ENCODE data around the gene OCRL. TPM values are rescaled to one million over a fixed set of nuclear protein-coding genes. Genes with fewer than 3 reads are reported as not detected.
A peak's percentile ranks its signal among the peaks of the same experiment; 100 is the strongest.

Gene OCRL
- total and polyA plus RNA-seq, 2 of the 4 experiments (the other 2 are of a cell fraction) = 19.4 to 20.6 TPM

DNA sequence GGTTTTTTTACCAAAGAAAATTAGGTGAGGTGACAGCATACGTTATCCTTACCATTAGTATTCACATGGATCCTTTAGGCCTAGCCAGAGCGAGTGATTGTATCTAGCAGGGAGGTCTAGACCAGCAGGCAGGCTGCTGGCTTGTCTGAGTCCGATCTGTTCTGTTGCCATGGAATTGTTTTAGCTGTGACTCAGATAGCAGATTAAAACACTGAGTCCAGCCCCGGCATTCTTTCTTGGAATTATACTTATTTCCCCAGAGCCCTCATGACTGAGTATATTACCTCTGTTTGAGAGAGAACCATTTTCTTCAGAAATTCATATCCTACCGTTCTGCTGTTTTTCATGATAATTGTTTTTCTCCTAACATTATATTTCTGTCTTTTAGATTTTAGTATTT, 37.4 kb downstream of the OCRL start:
- H4K5ac ChIP-seq (ENCODE audit: low read depth, low read length) = no peak overlapping the region
- no peak overlapping the region for H2BK5ac ChIP-seq (ENCODE audit: low read depth, low read length, poor library complexity, severe bottlenecking)
- H2BK15ac ChIP-seq (ENCODE audit: low read depth, low read length) = no peak overlapping the region
- H2BK120ac ChIP-seq (ENCODE audit: low read depth, low read length) = no peak overlapping the region
- no peaks in the 10 kb centered on the region for H3K4me1 ChIP-seq (ENCODE audit: control insufficient read depth, insufficient read depth, low read length)
- ChIA-PET POLR2A (ENCODE audit: unreplicated experiment) (interaction anchor here (0.6 kb wide), 1 partner anchor 54 kb away, joined by 3 read pairs; the partner anchor contains the start of gene SMARCA1), CTCF (no interaction called here)
- H2AK9ac ChIP-seq (replicated peaks; ENCODE audit: low read depth, low read length, poor library complexity) = no peak overlapping the region
- no peaks in the 10 kb centered on the region for H3K9me1 ChIP-seq (ENCODE audit: insufficient read depth, low read length)
- H2BK20ac ChIP-seq (ENCODE audit: low read depth, low read length) = no peak overlapping the region
- H2AK5ac ChIP-seq (ENCODE audit: low read depth, low read length) = no peak overlapping the region
- H3K27ac ChIP-seq (ENCODE audit: insufficient read depth, low read length) = no peak overlapping the region
- intact Hi-C loops (cut with micrococcal nuclease) = no loop called here
- ATAC-seq (ENCODE audit: low read depth) = peak; percentile 98
- no peaks in the 10 kb centered on the region; a peak in 1 of 4 replicates for H3K79me1 ChIP-seq (ENCODE audit: low read depth in 1 of 2, low read length in 2 of 2)
- in situ Hi-C loops (cut with MboI; ENCODE audit: low sequenced_read_pairs) = no loop called here
- no peak overlapping the region for H3K56ac ChIP-seq (ENCODE audit: extremely low read depth, insufficient read depth, low read length)
- H3K27me3 ChIP-seq (ENCODE audit: control insufficient read depth, insufficient read depth, low read length) = no peaks in the 10 kb centered on the region; the same call in 1 of the 2 replicates
- H3K9me3 ChIP-seq (ENCODE audit: control insufficient read depth, insufficient read depth, low read length) = no peaks in the 10 kb centered on the region
- no peak for TF ChIP-seq RCOR1 (IDR thresholded peaks at IDR 0.05; ENCODE audit: insufficient replicate concordance, low read length)
- no peak for TF ChIP-seq SMC3 (IDR thresholded peaks at IDR 0.05; ENCODE audit: low read depth, low read length)
- TF ChIP-seq CHD1 (IDR thresholded peaks at IDR 0.05; ENCODE audit: low read depth, low read length) = no peak
- no peak for TF ChIP-seq CEBPB (IDR thresholded peaks at IDR 0.05; ENCODE audit: low read depth, low read length)
- no peak for TF ChIP-seq BHLHE40 (IDR thresholded peaks at IDR 0.05; ENCODE audit: low read depth, low read length)
- TF ChIP-seq POLR2A (IDR thresholded peaks at IDR 0.05; ENCODE audit: low read depth, low read length) = no peak
- TF ChIP-seq, protein P1, sequence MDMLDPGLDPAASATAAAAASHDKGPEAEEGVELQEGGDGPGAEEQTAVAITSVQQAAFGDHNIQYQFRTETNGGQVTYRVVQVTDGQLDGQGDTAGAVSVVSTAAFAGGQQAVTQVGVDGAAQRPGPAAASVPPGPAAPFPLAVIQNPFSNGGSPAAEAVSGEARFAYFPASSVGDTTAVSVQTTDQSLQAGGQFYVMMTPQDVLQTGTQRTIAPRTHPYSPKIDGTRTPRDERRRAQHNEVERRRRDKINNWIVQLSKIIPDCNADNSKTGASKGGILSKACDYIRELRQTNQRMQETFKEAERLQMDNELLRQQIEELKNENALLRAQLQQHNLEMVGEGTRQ (IDR thresholded peaks at IDR 0.05; ENCODE audit: low read depth, low read length) = no peak
- TF ChIP-seq FOS (IDR thresholded peaks at IDR 0.05; ENCODE audit: low read depth, low read length) = no peak
- no peak for TF ChIP-seq NFE2L2 (IDR thresholded peaks at IDR 0.05; ENCODE audit: low read depth, low read length)
- no peak for TF ChIP-seq MAZ (IDR thresholded peaks at IDR 0.05; ENCODE audit: borderline replicate concordance, low read depth, low read length)
- TF ChIP-seq, protein P2, sequence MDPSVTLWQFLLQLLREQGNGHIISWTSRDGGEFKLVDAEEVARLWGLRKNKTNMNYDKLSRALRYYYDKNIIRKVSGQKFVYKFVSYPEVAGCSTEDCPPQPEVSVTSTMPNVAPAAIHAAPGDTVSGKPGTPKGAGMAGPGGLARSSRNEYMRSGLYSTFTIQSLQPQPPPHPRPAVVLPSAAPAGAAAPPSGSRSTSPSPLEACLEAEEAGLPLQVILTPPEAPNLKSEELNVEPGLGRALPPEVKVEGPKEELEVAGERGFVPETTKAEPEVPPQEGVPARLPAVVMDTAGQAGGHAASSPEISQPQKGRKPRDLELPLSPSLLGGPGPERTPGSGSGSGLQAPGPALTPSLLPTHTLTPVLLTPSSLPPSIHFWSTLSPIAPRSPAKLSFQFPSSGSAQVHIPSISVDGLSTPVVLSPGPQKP (IDR thresholded peaks at IDR 0.05; ENCODE audit: borderline replicate concordance, low read depth, low read length) = no peak
- TF ChIP-seq, protein P3, sequence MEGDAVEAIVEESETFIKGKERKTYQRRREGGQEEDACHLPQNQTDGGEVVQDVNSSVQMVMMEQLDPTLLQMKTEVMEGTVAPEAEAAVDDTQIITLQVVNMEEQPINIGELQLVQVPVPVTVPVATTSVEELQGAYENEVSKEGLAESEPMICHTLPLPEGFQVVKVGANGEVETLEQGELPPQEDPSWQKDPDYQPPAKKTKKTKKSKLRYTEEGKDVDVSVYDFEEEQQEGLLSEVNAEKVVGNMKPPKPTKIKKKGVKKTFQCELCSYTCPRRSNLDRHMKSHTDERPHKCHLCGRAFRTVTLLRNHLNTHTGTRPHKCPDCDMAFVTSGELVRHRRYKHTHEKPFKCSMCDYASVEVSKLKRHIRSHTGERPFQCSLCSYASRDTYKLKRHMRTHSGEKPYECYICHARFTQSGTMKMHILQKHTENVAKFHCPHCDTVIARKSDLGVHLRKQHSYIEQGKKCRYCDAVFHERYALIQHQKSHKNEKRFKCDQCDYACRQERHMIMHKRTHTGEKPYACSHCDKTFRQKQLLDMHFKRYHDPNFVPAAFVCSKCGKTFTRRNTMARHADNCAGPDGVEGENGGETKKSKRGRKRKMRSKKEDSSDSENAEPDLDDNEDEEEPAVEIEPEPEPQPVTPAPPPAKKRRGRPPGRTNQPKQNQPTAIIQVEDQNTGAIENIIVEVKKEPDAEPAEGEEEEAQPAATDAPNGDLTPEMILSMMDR (conservative IDR thresholded peaks at IDR 0.05; ENCODE audit: low read depth, low read length) = no peak
- TF ChIP-seq RFX5 (IDR thresholded peaks at IDR 0.05; ENCODE audit: low read depth, low read length) = no peak
- H3K4ac ChIP-seq (ENCODE audit: low read depth, low read length) = no peak overlapping the region
- no peak overlapping the region for H3K23ac ChIP-seq (ENCODE audit: low read depth, low read length)
- H4K91ac ChIP-seq (ENCODE audit: insufficient read depth, low read depth, low read length) = no peak overlapping the region
- H3K4me2 ChIP-seq (ENCODE audit: low read depth, low read length) = no peak overlapping the region
- H2AFZ ChIP-seq (replicated peaks; ENCODE audit: low read length, poor library complexity) = no peak overlapping the region
- no peak overlapping the region for H3K14ac ChIP-seq (replicated peaks; ENCODE audit: low read depth, low read length)
- WGBS, 2 experiments (ENCODE audit: extremely low coverage in 2 of 2, insufficient read length in 1 of 2) = no CpG with 5 or more reads among the region's 5 CpGs
- no peak overlapping the region for H3K18ac ChIP-seq (ENCODE audit: low read depth, low read length)
- H3K9ac ChIP-seq (ENCODE audit: low read depth, low read length) = no peak overlapping the region
- DNase-seq = peak; percentile 83
- no peak overlapping the region for H3K4me3 ChIP-seq (ENCODE audit: insufficient read depth, low read depth, low read length)
- BruUV-seq (replicated peaks) = no TSS peak
- dilution Hi-C loops (cut with HindIII; ENCODE audit: low sequenced_read_pairs, unreplicated experiment) = no loop called here
- H3K36me3 ChIP-seq (ENCODE audit: control insufficient read depth, insufficient read depth, low read length) = peaks cover 1% of the 10 kb centered on the region; the same call in 1 of the 2 replicates
- no peaks in the 10 kb centered on the region for H4K20me1 ChIP-seq (ENCODE audit: insufficient read depth, low read length)
- H4K8ac ChIP-seq (ENCODE audit: low read depth in 2 of 2, low read length in 2 of 2) = no peak overlapping the region

Measured in IMR-90 (cell line).